ENCODE data around the gene SLC17A9. TPM values are rescaled to one million over a fixed set of nuclear protein-coding genes. Genes with fewer than 3 reads are reported as not detected.

Gene SLC17A9
- total RNA-seq, 1 donor: 2.0 TPM

DNA sequence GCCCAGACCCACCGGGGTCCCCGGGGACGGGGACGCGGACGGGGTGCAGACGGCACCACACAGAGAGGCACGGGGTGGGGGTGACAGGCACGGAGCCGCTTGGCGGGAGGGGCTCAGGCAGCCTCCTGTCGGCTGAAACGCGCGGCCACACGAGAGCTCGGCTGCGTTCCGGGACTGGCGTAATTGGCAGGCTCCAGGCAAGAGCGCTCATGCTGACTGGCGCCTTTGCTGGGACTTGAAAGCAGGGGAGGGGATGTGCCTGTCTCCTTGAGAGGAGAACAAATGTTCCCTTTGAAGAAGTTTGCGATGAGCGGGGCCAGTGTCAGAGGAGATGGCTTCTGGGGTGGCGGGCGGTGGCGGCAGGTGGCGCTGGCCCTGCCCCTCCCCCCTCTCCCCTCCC, 28.5 kb downstream of the SLC17A9 start:
- TF ChIP-seq CTCF (IDR thresholded peaks at IDR 0.05; ENCODE audit: insufficient read depth, low read length): no peak
- no peak overlapping the region for H3K4me3 ChIP-seq (ENCODE audit: low read depth, low read length)
- no peak for DNase-seq (ENCODE audit: low read depth)

- DNase-seq (ENCODE audit: low read depth): no peak
- H3K4me3 ChIP-seq (ENCODE audit: low read depth, low read length): no peak overlapping the region
- no peak for TF ChIP-seq CTCF (IDR thresholded peaks at IDR 0.05; ENCODE audit: insufficient read depth, low read length)
Measured at GRCh38 chr20:62982124-62983075, 29.9 kb downstream of the SLC17A9 start.

- DNase-seq (ENCODE audit: low read depth): no peak
- no peak for TF ChIP-seq CTCF (IDR thresholded peaks at IDR 0.05; ENCODE audit: insufficient read depth, low read length)
- H3K4me3 ChIP-seq (ENCODE audit: low read depth, low read length): no peak overlapping the region
Measured at GRCh38 chr20:62983210-62983609, 30.7 kb downstream of the SLC17A9 start.

DNA sequence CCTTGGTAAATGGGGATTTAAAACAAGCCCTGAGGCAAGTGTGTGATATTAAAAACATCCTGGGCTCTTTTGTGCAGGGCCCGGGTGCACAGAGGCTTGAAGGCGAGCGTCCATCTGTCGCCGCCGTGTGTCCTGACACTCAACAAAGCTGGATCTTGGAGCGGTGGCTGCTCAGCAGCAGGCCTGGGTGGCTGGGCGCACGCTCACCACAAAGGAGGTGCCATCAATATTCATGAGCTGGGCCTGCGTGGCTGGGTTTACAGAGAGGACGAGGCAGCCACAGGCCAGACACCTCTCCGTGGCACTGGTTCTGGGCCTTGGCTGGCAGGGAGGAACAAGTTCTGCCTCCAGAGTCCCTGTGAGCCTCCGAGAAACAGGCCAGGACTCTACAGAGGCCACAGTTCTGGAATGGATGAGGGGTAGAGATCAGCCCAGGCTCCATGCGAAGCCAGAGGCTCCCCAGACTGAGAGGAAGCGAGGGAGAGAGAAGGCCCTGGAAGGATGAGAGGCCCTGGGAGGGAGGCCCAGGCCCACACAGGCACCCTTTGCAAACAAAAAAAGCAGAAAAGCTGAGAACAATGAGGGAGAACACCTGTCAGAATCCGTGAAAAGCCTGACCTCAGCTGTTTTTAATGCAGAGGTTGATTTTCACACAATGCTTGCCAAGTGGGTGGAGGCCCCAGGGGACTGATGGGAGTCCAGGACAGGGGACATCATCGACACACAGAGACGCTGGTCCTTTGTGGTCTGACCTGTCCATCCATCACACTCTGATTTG, 32.3 kb downstream of the SLC17A9 start:
- no peak for DNase-seq (ENCODE audit: low read depth)
- H3K4me3 ChIP-seq (ENCODE audit: low read depth, low read length): no peak overlapping the region
- no peak for TF ChIP-seq CTCF (IDR thresholded peaks at IDR 0.05; ENCODE audit: insufficient read depth, low read length)

DNA sequence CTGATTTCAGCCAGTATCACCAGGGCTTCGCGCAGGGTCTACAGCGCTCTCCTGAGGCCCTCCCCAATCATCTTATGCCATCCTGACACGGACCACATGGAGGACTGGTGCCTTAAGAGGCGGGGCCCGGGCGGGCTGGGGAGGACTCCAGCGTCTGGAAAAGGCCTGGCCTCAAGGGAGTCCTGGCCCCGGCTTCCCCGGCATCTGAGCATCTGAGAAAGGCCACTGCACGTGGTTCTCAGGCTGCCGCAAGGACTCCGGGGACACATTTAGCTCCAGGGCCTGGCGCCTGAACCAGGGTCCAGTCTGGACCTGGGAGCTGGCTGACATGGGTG, 32.9 kb downstream of the SLC17A9 start:
- no peak overlapping the region for H3K4me3 ChIP-seq (ENCODE audit: low read depth, low read length)
- no peak for DNase-seq (ENCODE audit: low read depth)
- TF ChIP-seq CTCF (IDR thresholded peaks at IDR 0.05; ENCODE audit: insufficient read depth, low read length): no peak

GRCh38 chr20:62986257-62986800, 33.8 kb downstream of the SLC17A9 start:
- DNase-seq (ENCODE audit: low read depth): no peak
- TF ChIP-seq CTCF (IDR thresholded peaks at IDR 0.05; ENCODE audit: insufficient read depth, low read length): no peak
- no peak overlapping the region for H3K4me3 ChIP-seq (ENCODE audit: low read depth, low read length)

All from fibroblast of the aortic adventitia (primary cell).